NB4 (cell line): ENCODE results near the gene LYPD6B.

Experiments used
- POLR2A ChIP-seq: IDR thresholded peaks from 2 replicates; pipeline ENCODE4 v1.6.1; 2011; ENCODE audit warnings: mild to moderate bottlenecking; ENCODE audit not compliant: insufficient read length; ENCODE audit errors: extremely low read depth
- TF ChIP-seq, protein P1 (sequence below): IDR thresholded peaks from 2 replicates; pipeline ENCODE4 v1.6.1; 2011; ENCODE audit warnings: low read depth, low read length
- TF ChIP-seq, protein P2 (sequence below): IDR thresholded peaks from one replicate; pipeline ENCODE4 v1.5.1; 2012; ENCODE audit warnings: low read depth, low read length

DNA sequence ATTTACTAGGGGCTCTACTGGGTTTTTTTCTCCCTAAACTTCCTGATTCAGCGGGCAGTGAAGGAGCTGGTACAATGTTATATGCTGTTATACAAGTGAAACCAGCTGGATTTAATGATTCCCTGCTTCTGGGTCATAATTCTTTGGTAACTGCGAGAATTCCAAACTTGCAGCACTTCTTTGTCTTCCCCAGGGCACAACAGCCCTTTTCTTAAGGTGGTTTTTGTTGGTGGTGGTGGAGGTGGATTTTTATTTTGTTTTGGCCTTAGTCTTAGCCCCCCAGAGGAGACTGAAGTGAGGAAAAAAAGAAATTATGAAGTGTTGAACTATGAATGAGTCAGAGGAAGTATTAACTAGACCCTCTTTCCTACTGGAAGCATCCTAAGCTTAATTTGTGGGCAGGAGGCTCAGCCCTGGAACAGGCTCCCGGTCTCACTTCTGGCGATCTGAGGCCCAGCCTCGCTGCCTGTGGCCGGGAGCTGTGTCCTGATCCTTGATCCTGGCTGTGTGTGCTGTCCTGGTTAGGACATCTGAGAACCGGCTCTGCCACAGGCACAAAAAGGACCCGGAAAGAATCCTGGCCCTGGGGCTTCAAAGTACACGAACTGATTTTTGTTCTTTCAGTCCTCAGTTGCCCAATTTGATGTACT is 141.9 kb downstream of the LYPD6B start:
- TF ChIP-seq POLR2A: no peak
- TF ChIP-seq, protein P1, sequence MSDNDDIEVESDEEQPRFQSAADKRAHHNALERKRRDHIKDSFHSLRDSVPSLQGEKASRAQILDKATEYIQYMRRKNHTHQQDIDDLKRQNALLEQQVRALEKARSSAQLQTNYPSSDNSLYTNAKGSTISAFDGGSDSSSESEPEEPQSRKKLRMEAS: no peak
- TF ChIP-seq, protein P2, sequence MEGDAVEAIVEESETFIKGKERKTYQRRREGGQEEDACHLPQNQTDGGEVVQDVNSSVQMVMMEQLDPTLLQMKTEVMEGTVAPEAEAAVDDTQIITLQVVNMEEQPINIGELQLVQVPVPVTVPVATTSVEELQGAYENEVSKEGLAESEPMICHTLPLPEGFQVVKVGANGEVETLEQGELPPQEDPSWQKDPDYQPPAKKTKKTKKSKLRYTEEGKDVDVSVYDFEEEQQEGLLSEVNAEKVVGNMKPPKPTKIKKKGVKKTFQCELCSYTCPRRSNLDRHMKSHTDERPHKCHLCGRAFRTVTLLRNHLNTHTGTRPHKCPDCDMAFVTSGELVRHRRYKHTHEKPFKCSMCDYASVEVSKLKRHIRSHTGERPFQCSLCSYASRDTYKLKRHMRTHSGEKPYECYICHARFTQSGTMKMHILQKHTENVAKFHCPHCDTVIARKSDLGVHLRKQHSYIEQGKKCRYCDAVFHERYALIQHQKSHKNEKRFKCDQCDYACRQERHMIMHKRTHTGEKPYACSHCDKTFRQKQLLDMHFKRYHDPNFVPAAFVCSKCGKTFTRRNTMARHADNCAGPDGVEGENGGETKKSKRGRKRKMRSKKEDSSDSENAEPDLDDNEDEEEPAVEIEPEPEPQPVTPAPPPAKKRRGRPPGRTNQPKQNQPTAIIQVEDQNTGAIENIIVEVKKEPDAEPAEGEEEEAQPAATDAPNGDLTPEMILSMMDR: no peak
